GM21528 (cell line): ENCODE results near the gene MS4A15.
"Not testable (repeated sequence)": the region's sequence is repeated elsewhere in the genome, so short reads cannot be mapped to it uniquely, and the experiment has no call there.

Source experiments
- ATAC-seq: cut with Tn5 transposase; IDR thresholded peaks from one replicate; pipeline ENCODE4 v1.9.1; 2021; ENCODE audit warnings: mild to moderate bottlenecking, moderate library complexity; ENCODE audit not compliant: unreplicated experiment, low FRiP score

The MS4A15 gene

DNA sequence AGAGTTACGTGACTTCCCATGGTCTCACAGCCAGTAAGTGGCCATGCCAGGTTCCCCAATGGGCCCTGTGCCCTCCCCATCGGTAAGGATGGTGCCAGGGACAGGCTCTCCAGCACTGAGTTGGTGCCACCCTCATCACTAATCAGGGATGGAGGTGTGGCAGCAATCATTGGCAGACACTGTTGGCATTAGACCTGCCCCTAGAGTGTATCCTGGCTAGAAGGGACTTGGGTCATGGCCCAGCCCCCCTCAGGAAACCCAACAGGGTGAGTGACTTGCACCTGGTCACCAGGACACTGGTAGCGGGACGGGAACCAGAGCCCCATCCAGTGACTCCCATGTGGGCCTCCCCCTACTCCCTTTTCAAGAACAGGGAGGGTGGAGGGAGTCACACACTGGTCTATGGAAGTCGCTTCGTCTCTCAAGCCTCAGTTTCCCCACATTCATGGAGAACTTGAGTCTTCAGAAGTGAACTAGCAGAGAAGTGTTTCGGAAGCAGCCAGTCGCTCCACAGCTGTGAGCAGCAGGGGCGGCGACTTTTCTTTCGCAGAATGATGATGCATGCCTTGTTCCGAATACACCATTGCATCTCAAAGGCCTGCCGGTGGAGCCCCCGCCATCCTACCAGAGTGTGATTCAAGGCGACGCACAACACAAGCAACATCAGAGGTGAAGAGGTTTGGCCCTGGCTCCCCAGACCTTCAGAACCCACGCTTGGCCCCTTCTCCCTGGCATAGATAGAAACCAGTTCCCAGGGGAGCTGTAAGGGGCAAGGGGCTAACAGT lies 41.4 kb downstream of the MS4A15 start:
- ATAC-seq = no peak

DNA sequence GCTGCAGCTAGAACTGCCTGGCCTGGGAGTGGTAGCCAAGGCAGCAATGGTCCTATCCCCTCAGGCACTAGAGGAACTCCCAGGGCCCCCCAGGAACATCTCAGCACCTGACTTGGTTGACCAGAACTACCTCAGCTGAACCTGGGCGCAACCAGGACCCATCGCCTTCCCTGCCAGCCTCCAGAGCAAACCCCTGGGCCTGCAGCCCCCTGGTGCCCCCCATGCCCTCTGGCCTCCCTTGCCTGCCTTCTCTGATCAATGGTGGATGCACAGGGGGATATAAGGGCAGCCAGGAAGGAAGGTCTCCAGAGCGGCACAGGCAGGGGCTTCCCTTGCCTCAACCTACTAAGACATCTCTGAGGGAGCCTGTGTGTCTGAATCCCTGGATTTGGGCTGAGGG lies 42.0 kb downstream of the MS4A15 start:
- no peak for ATAC-seq

DNA sequence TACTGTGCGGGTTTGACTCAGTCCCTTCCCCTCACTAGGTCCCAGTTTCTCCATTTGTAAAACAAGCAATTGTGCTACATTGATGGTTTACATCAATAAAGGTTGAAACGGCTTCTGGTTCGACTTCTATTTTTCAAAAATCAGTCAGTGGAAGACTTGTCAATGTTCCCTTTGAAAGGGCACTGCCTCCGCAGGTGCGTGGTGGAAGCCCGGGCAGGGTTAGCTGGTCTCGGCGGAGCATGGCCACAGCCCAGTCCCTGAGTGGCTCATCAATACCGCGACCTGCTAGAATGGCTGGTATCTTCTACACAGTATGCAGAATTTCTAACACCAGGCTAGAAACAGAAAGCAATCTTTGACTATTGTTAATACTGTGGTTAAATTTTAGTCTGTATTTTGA lies 44.5 kb downstream of the MS4A15 start:
- ATAC-seq = no peak

DNA sequence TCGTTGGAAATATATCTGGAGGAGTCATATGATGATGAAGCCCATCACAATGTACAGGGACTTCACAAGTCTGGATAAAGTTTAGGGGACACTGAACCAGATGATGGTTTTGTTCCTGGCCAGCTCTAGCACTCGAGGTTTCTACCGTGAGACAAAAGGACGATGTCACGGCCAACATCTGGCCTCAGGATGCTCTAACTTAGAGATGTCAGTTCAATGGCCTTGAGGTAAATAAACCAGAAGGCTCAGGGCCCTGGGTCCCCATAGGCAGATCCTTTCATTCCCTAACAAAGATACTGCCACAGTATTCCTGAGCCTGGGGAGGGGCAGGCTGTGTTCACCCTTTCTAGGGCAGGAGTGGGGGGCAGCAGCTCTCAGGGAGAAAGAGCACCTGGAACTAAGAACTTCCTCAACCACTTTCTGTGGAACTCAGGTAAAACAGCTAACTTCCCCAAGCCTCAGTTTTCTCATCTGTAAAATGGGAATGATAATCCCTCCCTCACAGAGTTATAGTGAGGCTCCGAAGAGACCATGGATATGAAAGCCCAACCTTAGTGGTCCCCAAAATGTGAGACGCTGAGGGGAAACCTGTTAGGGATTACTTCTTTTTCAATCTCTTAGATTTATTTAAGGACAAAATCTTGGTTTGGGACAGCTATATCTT lies 46.7 kb downstream of the MS4A15 start:
- no peak for ATAC-seq

DNA sequence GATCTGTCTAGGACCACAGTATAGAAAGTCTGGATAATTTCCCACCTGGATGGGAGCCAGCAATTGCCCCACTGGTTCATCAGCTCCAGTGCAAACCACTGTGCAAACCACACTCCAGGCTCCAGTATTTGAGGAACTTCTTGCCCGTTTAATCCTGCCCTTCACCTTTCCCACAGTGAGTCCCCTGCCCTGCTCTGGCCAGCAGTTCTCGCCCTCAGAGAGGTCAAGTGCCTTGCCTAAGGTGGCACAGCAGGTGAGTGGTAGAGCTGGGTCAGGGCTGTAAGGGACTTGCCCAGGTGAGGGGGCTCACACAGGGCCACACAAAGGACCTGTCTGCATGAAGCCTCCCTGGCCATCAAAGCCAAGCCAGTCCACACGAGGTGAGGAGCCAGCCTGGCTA lies 52.6 kb downstream of the MS4A15 start:
- no peak for ATAC-seq

DNA sequence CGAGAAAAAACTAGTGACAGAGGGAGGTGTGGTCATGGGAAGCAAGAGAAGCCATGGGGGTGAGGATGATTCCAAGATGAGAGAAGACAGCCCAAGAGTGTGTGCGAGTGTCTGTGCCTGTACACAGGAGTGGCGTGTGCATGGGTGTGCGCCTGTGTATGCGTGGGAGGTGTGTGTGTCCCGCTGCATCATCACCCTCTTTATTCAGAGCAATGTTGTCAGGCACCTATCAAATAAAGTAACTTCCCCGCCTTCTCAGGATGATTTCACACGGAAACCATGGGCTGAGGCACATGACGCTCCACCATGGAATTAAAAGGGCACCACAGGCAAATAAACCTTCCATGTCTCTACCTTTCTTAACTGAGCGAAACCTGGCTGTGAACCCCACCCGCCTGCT lies 53.0 kb downstream of the MS4A15 start:
- ATAC-seq = no peak

DNA sequence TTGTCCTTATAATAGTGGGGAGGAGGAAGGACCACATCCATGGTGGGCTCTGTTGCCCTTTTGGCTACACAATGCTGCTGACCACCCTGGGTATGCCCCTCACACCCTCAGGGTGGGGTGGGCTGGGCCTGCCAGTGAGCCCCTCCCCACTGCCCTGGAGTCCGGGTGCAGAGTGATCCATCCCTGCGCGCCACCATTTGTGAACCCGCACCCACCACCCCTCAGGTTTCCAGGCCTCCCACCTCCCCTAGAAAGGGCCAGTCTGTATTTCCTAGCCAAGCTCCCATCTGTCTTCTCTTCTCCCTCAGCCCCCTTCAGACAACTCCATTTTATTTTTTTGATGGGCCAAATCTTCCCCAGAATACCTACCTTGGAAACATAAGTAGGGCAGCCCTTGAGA lies 53.5 kb downstream of the MS4A15 start:
- ATAC-seq = no peak

DNA sequence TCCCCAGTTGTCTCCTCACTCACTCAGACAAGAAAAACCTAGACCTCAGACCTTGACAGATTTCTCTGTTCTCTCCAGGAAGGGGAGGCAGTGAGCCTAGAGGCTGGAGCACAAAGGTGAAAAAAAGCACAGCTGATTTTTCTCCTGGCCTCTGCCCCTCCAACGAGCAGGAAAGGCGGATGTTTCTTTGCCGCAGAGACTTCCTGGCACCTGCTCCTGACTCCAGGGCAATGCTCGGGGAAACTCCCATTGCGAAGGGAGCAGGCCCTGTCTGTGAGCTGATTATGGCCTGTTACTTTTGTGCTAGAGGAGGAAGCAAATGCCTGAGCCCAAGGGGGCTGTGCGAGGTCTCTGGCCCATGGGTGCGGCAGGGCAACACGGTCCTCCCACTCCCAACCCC lies 53.9 kb downstream of the MS4A15 start:
- no peak for ATAC-seq

DNA sequence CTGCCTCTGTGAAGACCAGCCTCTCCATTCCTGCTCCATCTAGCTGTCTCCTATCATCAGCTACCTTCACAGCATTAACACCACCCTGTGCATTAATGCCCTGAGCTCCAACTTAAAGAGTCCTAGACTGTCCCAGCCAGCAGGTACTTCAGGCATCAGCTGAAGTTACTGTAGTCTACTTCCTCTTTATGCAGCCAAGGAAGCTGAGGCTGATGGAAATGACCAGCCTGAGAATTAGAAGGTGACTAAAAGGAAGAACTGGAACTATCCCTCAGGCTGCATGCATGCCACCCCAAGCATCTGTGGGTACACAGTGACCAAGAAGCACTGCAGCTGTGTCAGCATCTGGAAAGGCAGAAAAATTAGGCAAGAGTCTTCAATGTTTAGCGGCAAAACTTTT lies 56.7 kb downstream of the MS4A15 start:
- no peak for ATAC-seq

DNA sequence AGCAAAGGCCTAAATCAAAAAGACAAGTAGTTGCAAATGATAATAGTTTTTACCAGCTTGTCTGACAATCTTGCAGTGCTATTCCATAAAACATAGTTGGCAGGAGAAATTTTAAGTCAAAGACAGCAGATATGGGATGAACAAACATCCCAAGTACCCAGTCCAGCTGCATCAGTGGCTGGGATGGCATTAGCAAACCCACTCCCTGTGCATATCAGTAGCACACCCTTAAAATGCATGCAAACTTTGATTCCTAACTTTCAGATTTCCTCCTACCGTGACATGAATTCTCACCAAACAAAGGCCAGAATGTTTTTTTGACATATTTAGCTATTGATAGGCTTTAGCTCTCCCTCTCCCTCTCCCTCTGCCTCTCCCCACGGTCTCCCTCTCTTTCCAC lies 57.4 kb downstream of the MS4A15 start:
- no peak for ATAC-seq

DNA sequence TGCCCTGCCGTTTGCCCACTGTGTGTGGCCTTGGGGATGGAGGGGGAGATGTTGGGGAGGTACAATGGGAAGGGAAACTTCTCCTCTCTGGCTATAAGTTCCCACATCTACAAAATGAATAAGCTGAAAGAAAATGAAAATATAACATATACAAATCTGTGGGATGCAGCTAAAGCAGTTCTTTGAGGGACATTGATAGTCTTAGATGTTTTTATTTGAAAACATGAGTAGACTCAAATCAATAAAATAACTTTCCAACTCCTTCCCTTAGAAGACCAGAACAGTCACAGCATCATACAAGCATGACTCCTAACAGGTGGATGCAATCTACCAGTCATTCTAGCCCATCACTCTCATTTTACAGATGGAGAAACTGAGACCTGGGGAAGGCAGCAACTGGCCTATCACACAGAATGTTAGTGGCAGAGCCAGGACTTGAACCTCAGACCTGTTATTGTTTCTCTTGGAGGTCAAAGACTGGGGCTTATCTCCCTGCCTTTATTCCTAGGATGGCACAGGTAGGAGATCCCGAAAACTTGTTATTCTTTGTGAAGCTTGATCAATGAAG lies 60.0 kb downstream of the MS4A15 start:
- ATAC-seq = no peak

DNA sequence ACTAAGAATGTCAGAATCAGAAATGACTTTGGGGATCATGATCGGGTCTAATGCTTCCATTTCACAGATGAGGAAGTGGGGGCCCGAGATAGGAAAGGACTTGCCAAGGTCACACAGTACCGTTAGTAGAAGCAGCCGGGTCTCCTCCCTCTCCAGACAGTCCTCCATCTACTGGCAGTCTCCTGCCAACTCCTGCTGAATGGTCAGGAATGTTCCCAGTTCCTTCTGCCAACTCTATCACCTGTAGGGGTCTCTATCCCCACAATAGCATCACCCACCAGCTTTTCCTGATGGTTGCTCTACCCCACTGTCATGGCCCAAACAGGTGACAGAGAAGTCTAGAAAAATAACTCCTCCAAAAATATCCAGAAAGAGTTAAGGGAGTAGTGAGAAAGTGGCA lies 61.4 kb downstream of the MS4A15 start:
- no peak for ATAC-seq

DNA sequence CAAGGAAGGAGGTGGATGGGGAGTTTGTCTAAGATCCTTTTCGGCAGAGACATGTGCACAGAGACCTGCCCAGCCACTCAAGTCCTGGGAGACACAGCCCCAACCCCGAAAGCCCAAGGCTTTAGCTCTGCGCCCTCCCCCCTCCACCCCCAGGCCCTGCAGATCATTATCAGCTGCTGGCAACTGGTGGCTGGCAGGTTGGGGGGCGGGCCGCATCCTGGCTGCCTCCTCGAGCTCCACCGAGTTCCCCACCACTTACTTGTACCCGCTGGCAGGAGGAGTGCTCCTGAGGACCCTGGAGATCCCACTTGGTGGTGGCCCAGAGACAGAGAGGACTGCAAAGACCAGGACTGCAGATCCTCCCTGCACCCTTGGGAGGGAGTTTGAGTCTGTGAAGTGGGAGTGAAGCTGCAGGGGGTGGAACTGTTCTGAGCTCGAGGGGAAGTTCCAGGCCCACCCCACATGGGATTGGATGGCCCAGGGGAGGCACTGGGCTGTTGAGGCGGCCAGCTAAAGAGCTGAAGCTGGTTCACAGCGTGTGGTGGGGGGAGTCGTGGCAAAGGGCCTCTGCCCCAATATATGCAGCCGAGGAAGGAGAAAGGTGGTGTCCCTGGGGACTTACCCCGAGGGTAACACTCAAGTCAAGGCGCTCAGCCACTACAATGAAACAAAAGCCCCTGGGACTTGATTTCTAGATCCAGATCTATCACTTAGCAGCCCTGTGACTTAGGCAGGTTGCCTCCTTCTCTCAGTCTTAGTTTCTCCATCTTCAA lies 65.3 kb downstream of the MS4A15 start:
- ATAC-seq = no peak

DNA sequence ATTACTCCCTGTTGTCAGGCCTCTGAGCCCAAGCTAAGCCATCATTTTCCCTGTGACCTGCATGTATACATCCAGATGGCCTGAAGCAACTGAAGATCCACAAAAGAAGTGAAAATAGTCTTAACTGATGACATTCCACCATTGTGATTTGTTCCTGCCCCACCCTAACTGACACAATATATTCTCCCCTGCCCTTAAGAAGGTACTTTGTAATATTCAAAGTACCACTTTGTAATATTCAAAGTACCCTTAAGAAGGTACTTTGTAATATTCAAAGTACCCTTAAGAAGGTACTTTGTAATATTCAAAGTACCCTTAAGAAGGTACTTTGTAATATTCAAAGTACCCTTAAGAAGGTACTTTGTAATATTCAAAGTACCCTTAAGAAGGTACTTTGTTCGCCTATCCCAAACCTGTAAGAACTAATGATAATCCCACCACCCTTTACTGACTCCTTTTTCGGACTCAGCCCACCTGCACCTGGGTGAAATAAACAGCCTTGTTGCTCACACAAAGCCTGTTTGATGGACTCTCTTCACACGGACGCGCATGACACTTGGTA lies 67.2 kb downstream of the MS4A15 start:
- not testable (repeated sequence) for ATAC-seq

DNA sequence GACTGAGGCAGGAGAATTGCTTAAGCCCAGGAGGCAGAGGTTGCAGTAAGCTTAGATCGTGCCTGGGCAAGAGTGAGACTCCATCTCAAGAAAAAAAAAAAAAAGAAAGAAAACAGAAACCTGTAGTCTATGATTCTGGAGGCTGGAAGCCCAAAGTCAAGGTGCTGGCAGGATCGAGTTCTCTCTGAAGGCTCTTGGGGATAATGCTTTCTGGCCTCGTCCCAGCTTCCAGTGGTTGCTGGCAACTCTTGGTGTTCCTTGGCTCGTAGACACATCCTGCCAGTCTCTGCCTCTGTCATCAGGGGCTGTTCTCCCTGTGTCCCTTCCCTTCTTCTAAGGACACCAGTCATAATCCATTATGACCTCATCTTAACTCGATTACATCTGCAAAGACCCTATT lies 68.5 kb downstream of the MS4A15 start:
- ATAC-seq = no peak

DNA sequence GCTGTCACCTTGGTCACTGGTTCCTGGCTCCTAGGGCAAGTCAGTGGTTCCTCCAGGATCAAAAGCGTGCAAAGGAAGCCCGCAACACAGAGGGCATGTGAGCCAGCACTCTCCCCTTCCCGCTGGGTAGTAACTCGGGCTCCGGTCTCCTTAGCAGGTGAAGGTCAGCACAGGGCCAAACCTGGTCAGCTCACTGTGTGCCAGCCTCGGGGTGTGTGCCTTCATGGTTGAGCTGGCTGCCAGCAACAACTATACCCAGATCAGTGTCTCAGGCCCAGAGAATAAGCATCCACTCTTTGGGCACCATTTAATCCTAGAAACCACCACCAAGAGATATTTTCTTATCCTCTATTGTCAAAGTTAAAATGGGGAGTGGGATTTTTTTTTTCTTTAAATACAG lies 69.1 kb downstream of the MS4A15 start:
- ATAC-seq = no peak
